ENCODE measurements around the gene RRP8. TPM values are rescaled to one million over a fixed set of nuclear protein-coding genes. Genes with fewer than 3 reads are reported as not detected.

The RRP8 gene
- total RNA-seq, 2 experiments from 2014 or later, result 23.0 to 27.1 TPM

- H3K4me1 Mint-ChIP-seq, result peaks cover 1% of the 10 kb centered on the region
- no peak overlapping the region for H3K27ac Mint-ChIP-seq
- DNase-seq, result no peak
- H3K27me3 Mint-ChIP-seq, result no peaks in the 10 kb centered on the region
- peaks cover 3% of the 10 kb centered on the region for H3K36me3 Mint-ChIP-seq (ENCODE audit: low read depth)
- H3K9me3 Mint-ChIP-seq, result no peaks in the 10 kb centered on the region
- POLR2A ChIA-PET, result no interaction called here
- CTCF ChIA-PET, result no interaction called here
- H3K4me3 Mint-ChIP-seq, result no peak overlapping the region
Measured at GRCh38 chr11:6566704-6567370, 36.6 kb downstream of the RRP8 start.

- Mint-ChIP-seq H3K4me3 (no peak overlapping the region), H3K4me1 (peaks cover 1% of the 10 kb centered on the region), H3K27ac (no peak overlapping the region), H3K9me3 (no peaks in the 10 kb centered on the region), H3K27me3 (no peaks in the 10 kb centered on the region), H3K36me3 (ENCODE audit: low read depth) (peaks cover 3% of the 10 kb centered on the region)
- POLR2A ChIA-PET, result no interaction called here
- peak; percentile 1 for DNase-seq
- CTCF ChIA-PET, result no interaction called here
Measured at GRCh38 chr11:6565988-6566703, 37.3 kb downstream of the RRP8 start.

- no peak overlapping the region for H3K27ac Mint-ChIP-seq
- DNase-seq, result no peak
- POLR2A ChIA-PET, result interaction anchor here (0.7 kb wide), 1 partner anchor 104 kb away, joined by 3 read pairs; no protein-coding TSS in a partner anchor
- H3K4me3 Mint-ChIP-seq, result no peak overlapping the region
- peaks cover 1% of the 10 kb centered on the region for H3K4me1 Mint-ChIP-seq
- CTCF ChIA-PET, result no interaction called here
- H3K9me3 Mint-ChIP-seq, result no peaks in the 10 kb centered on the region
- peaks cover 3% of the 10 kb centered on the region for H3K36me3 Mint-ChIP-seq (ENCODE audit: low read depth)
- no peaks in the 10 kb centered on the region for H3K27me3 Mint-ChIP-seq
Measured at GRCh38 chr11:6565325-6565724, 38.1 kb downstream of the RRP8 start.

GRCh38 chr11:6563667-6564066 lies 39.7 kb downstream of the RRP8 start:
- H3K4me3 Mint-ChIP-seq, result no peak overlapping the region

GRCh38 chr11:6563121-6563619 lies 40.2 kb downstream of the RRP8 start:
- H3K4me1 Mint-ChIP-seq, result no peaks in the 10 kb centered on the region
- no peaks in the 10 kb centered on the region for H3K27me3 Mint-ChIP-seq
- CTCF ChIA-PET, result interaction anchor here (0.8 to 1.2 kb wide), 6 partner anchors 12 to 184 kb away, joined by 3 to 4 read pairs (median 3); partner anchors contain the start of gene TAF10
- H3K36me3 Mint-ChIP-seq (ENCODE audit: low read depth), result peaks cover 2% of the 10 kb centered on the region
- POLR2A ChIA-PET, result no interaction called here
- DNase-seq, result no peak
- H3K9me3 Mint-ChIP-seq, result no peaks in the 10 kb centered on the region
- H3K4me3 Mint-ChIP-seq, result no peak overlapping the region
- no peak overlapping the region for H3K27ac Mint-ChIP-seq

More at GRCh38 chr11:6563667-6564066, 39.7 kb downstream of the RRP8 start:
- Mint-ChIP-seq H3K4me1 (no peaks in the 10 kb centered on the region), H3K27me3 (no peaks in the 10 kb centered on the region), H3K36me3 (ENCODE audit: low read depth) (peaks cover 3% of the 10 kb centered on the region), H3K9me3 (no peaks in the 10 kb centered on the region), H3K27ac (no peak overlapping the region)
- no peak for DNase-seq
- ChIA-PET POLR2A (no interaction called here), CTCF (interaction anchor here (0.8 to 1.2 kb wide), 6 partner anchors 12 to 183 kb away, joined by 3 to 4 read pairs (median 3); partner anchors contain the start of gene TAF10)

GRCh38 chr11:6561288-6561687 lies 42.1 kb downstream of the RRP8 start:
- Mint-ChIP-seq H3K27ac (no peak overlapping the region), H3K27me3 (no peaks in the 10 kb centered on the region), H3K4me1 (no peaks in the 10 kb centered on the region), H3K9me3 (no peaks in the 10 kb centered on the region), H3K4me3 (no peak overlapping the region), H3K36me3 (ENCODE audit: low read depth) (peaks cover 2% of the 10 kb centered on the region)
- DNase-seq, result no peak
- ChIA-PET POLR2A (no interaction called here), CTCF (interaction anchor here (1.2 kb wide), 1 partner anchor 37 kb away, joined by 3 read pairs; no protein-coding TSS in a partner anchor)

GRCh38 chr11:6559369-6559768 lies 44.0 kb downstream of the RRP8 start:
- CTCF ChIA-PET, result interaction anchor here (0.9 kb wide), 1 partner anchor 33 kb away, joined by 3 read pairs; no protein-coding TSS in a partner anchor
- POLR2A ChIA-PET, result no interaction called here
- Mint-ChIP-seq H3K4me1 (no peaks in the 10 kb centered on the region), H3K27ac (no peak overlapping the region), H3K27me3 (no peaks in the 10 kb centered on the region), H3K4me3 (no peak overlapping the region), H3K9me3 (no peaks in the 10 kb centered on the region), H3K36me3 (ENCODE audit: low read depth) (peaks cover 2% of the 10 kb centered on the region)
- no peak for DNase-seq

GRCh38 chr11:6557761-6558674 lies 45.4 kb downstream of the RRP8 start:
- H3K4me1 Mint-ChIP-seq, result no peaks in the 10 kb centered on the region
- H3K36me3 Mint-ChIP-seq (ENCODE audit: low read depth), result no peaks in the 10 kb centered on the region
- no peak overlapping the region for H3K4me3 Mint-ChIP-seq
- DNase-seq, result no peak
- ChIA-PET CTCF (no interaction called here), POLR2A (interaction anchor here (0.5 kb wide), 1 partner anchor 629 kb away, joined by 3 read pairs; no protein-coding TSS in a partner anchor)
- no peaks in the 10 kb centered on the region for H3K27me3 Mint-ChIP-seq
- no peaks in the 10 kb centered on the region for H3K9me3 Mint-ChIP-seq
- H3K27ac Mint-ChIP-seq, result no peak overlapping the region

GRCh38 chr11:6557063-6557462 lies 46.4 kb downstream of the RRP8 start:
- no peak for DNase-seq
- H3K4me1 Mint-ChIP-seq, result no peaks in the 10 kb centered on the region
- CTCF ChIA-PET, result no interaction called here
- no peaks in the 10 kb centered on the region for H3K36me3 Mint-ChIP-seq (ENCODE audit: low read depth)
- H3K9me3 Mint-ChIP-seq, result no peaks in the 10 kb centered on the region
- no peak overlapping the region for H3K4me3 Mint-ChIP-seq
- H3K27me3 Mint-ChIP-seq, result no peaks in the 10 kb centered on the region
- POLR2A ChIA-PET, result interaction anchor here (0.5 kb wide), 1 partner anchor 630 kb away, joined by 3 read pairs; no protein-coding TSS in a partner anchor
- no peak overlapping the region for H3K27ac Mint-ChIP-seq

GRCh38 chr11:6556139-6556949 lies 47.1 kb downstream of the RRP8 start:
- no peak overlapping the region for H3K4me3 Mint-ChIP-seq
- ChIA-PET CTCF (no interaction called here), POLR2A (no interaction called here)
- no peaks in the 10 kb centered on the region for H3K4me1 Mint-ChIP-seq
- H3K36me3 Mint-ChIP-seq (ENCODE audit: low read depth), result no peaks in the 10 kb centered on the region
- no peaks in the 10 kb centered on the region for H3K27me3 Mint-ChIP-seq
- H3K9me3 Mint-ChIP-seq, result no peaks in the 10 kb centered on the region
- no peak overlapping the region for H3K27ac Mint-ChIP-seq
- no peak for DNase-seq

GRCh38 chr11:6554828-6555706 lies 48.3 kb downstream of the RRP8 start:
- POLR2A ChIA-PET, result interaction anchor here (0.8 kb wide), 1 partner anchor 63 kb away, joined by 3 read pairs; no protein-coding TSS in a partner anchor
- CTCF ChIA-PET, result interaction anchor here (1.6 kb wide), 1 partner anchor 10 kb away, joined by 7 read pairs; no protein-coding TSS in a partner anchor
- no peak overlapping the region for H3K27ac Mint-ChIP-seq
- no peak overlapping the region for H3K4me3 Mint-ChIP-seq
- no peak for DNase-seq
- H3K36me3 Mint-ChIP-seq (ENCODE audit: low read depth), result no peaks in the 10 kb centered on the region
- H3K4me1 Mint-ChIP-seq, result no peaks in the 10 kb centered on the region
- H3K27me3 Mint-ChIP-seq, result no peaks in the 10 kb centered on the region
- H3K9me3 Mint-ChIP-seq, result no peaks in the 10 kb centered on the region
